Large intestine (tissue), 3 donors: Measurements from ENCODE around the gene DDX46. TPM values are rescaled to one million over a fixed set of nuclear protein-coding genes. Genes with fewer than 3 reads are reported as not detected.
"Not testable (repeated sequence)": the region's sequence is repeated elsewhere in the genome, so short reads cannot be mapped to it uniquely, and the experiment has no call there.

Experiments
- DNase-seq, 2 donors: peaks; one replicate each; pipeline versions ENCODE4 v3.0.0 to v3.0.0-alpha.2; 2013
- H3K27ac ChIP-seq: one replicate; pipeline ENCODE4 v1.5.1; 2013; ENCODE audit warnings: low read length
- H3K27me3 ChIP-seq: 2 replicates; pipeline ENCODE4 v1.6.1; 2013; ENCODE audit warnings: low read length; ENCODE audit not compliant: control insufficient read depth, insufficient read depth
- H3K36me3 ChIP-seq: 2 replicates; pipeline ENCODE4 v1.6.1; 2013; ENCODE audit warnings: low read length; ENCODE audit not compliant: control insufficient read depth, insufficient read depth
- H3K4me1 ChIP-seq: one replicate; pipeline ENCODE4 v1.6.1; 2013; ENCODE audit warnings: low read length; ENCODE audit not compliant: control insufficient read depth, insufficient read depth
- H3K4me3 ChIP-seq: one replicate; pipeline ENCODE4 v1.5.1; 2013; ENCODE audit warnings: low read length
- H3K9me3 ChIP-seq: one replicate; pipeline ENCODE4 v1.6.1; 2013; ENCODE audit warnings: mild to moderate bottlenecking, low read depth, low read length, moderate library complexity; ENCODE audit not compliant: control insufficient read depth
- WGBS: methylation state at CpG from one replicate; pipeline ENCODE4 v1.1.5; 2013; ENCODE audit warnings: low lambda C conversion rate; ENCODE audit not compliant: insufficient coverage; 5-methylcytosine and 5-hydroxymethylcytosine counted together
- polyA plus RNA-seq: library from polyadenylated mRNA; unstranded; fragments of 120-200 nt; gene quantifications from one replicate; pipeline ENCODE4 v1.2.1, GENCODE V29; 2013

Gene DDX46
- polyA plus RNA-seq, 1 donor: 57.8 TPM

- no peaks in the 10 kb centered on the region for H3K9me3 ChIP-seq
- no peak for DNase-seq
- 100% methylated on average over 2 of the region's 3 CpGs for whole genome bisulfite sequencing
- H3K4me1 ChIP-seq: peaks cover 5% of the 10 kb centered on the region
- no peaks in the 10 kb centered on the region for H3K27me3 ChIP-seq
- no peak overlapping the region for H3K27ac ChIP-seq
- H3K4me3 ChIP-seq: no peak overlapping the region
- H3K36me3 ChIP-seq: peaks cover 24% of the 10 kb centered on the region
Measured at GRCh38 chr5:134840811-134841210, 82.2 kb downstream of the DDX46 start.

- Histone ChIP-seq H3K36me3 (peaks cover 25% of the 10 kb centered on the region), H3K9me3 (no peaks in the 10 kb centered on the region), H3K4me3 (no peak overlapping the region), H3K27me3 (no peaks in the 10 kb centered on the region), H3K27ac (no peak overlapping the region), H3K4me1 (peaks cover 12% of the 10 kb centered on the region)
- no peak for DNase-seq
- no CpG with 5 or more reads among the region's 1 CpG for WGBS
Measured at GRCh38 chr5:134844252-134844651, 85.7 kb downstream of the DDX46 start.

GRCh38 chr5:134845335-134845851, 86.8 kb downstream of the DDX46 start:
- peaks cover 16% of the 10 kb centered on the region for H3K36me3 ChIP-seq
- H3K4me1 ChIP-seq: peaks cover 12% of the 10 kb centered on the region
- no peaks in the 10 kb centered on the region for H3K27me3 ChIP-seq
- DNase-seq: no peak
- WGBS: no CpG with 5 or more reads among the region's 12 CpGs
- peak overlapping the region; percentile 59 for H3K4me3 ChIP-seq
- peak overlapping the region; percentile 90 for H3K27ac ChIP-seq
- no peaks in the 10 kb centered on the region for H3K9me3 ChIP-seq

- peaks cover 12% of the 10 kb centered on the region for H3K4me1 ChIP-seq
- no peaks in the 10 kb centered on the region for H3K9me3 ChIP-seq
- DNase-seq: peak; percentile 97
- WGBS: no CpG with 5 or more reads among the region's 84 CpGs
- peak within 1 kb of the TSS; percentile 59 for H3K4me3 ChIP-seq
- H3K27ac ChIP-seq: peak within 1 kb of the TSS; percentile 90
- no peaks in the 10 kb centered on the region for H3K27me3 ChIP-seq
- H3K36me3 ChIP-seq: peaks cover 17% of the 10 kb centered on the region
Measured at GRCh38 chr5:134845852-134846640, 87.5 kb downstream of the DDX46 start, which contains the start of gene C5orf24. C5orf24 (plus strand) TSS chr5:134845968; CDS start chr5:134854901, 8,933 bp downstream.

- Histone ChIP-seq H3K36me3 (peaks cover 18% of the 10 kb centered on the region), H3K27ac (peak overlapping the region; percentile 90), H3K4me1 (peaks cover 12% of the 10 kb centered on the region), H3K4me3 (peak overlapping the region; percentile 59), H3K9me3 (no peaks in the 10 kb centered on the region), H3K27me3 (no peaks in the 10 kb centered on the region)
- no peak for DNase-seq
- 0% methylated on average over 1 of the region's 11 CpGs for WGBS
Measured at GRCh38 chr5:134846641-134846960, 88.0 kb downstream of the DDX46 start.

GRCh38 chr5:134849434-134849933, 90.9 kb downstream of the DDX46 start:
- not testable (repeated sequence) for H3K27ac ChIP-seq, DNase-seq, H3K27me3 ChIP-seq, H3K9me3 ChIP-seq, H3K4me3 ChIP-seq
- Histone ChIP-seq H3K4me1 (peaks cover 12% of the 10 kb centered on the region), H3K36me3 (peaks cover 34% of the 10 kb centered on the region)
- 82% methylated on average over 3 of the region's 7 CpGs for WGBS

GRCh38 chr5:134851307-134851923, 92.8 kb downstream of the DDX46 start:
- Histone ChIP-seq H3K36me3 (peaks cover 47% of the 10 kb centered on the region), H3K4me3 (no peak overlapping the region), H3K27me3 (no peaks in the 10 kb centered on the region), H3K9me3 (no peaks in the 10 kb centered on the region), H3K4me1 (peaks cover 7% of the 10 kb centered on the region), H3K27ac (no peak overlapping the region)
- no CpG with 5 or more reads among the region's 1 CpG for WGBS
- DNase-seq: no peak

- not testable (repeated sequence) for H3K27ac ChIP-seq, H3K27me3 ChIP-seq, H3K9me3 ChIP-seq, H3K4me1 ChIP-seq, H3K4me3 ChIP-seq, DNase-seq
- WGBS: 94% methylated on average over 2 of the region's 7 CpGs
- peaks cover 53% of the 10 kb centered on the region for H3K36me3 ChIP-seq
Measured at GRCh38 chr5:134856465-134856864, 97.9 kb downstream of the DDX46 start.

GRCh38 chr5:134857401-134857800, 98.8 kb downstream of the DDX46 start:
- WGBS: 50% methylated on average over 1 of the region's 3 CpGs
- H3K4me1 ChIP-seq: no peaks in the 10 kb centered on the region
- H3K27me3 ChIP-seq: no peaks in the 10 kb centered on the region
- DNase-seq: no peak
- H3K36me3 ChIP-seq: peaks cover 48% of the 10 kb centered on the region
- no peaks in the 10 kb centered on the region for H3K9me3 ChIP-seq
- no peak overlapping the region for H3K4me3 ChIP-seq
- H3K27ac ChIP-seq: no peak overlapping the region

- Histone ChIP-seq H3K36me3 (peaks cover 11% of the 10 kb centered on the region), H3K9me3 (no peaks in the 10 kb centered on the region), H3K4me3 (no peak overlapping the region), H3K4me1 (no peaks in the 10 kb centered on the region), H3K27ac (no peak overlapping the region), H3K27me3 (no peaks in the 10 kb centered on the region)
- no CpG with 5 or more reads among the region's 2 CpGs for WGBS
- DNase-seq: no peak
Measured at GRCh38 chr5:134864707-134865106, 106.1 kb downstream of the DDX46 start.
